GM12878 (cell line): Measurements from ENCODE around the gene CLCNKB. TPM values are rescaled to one million over a fixed set of nuclear protein-coding genes. Genes with fewer than 3 reads are reported as not detected.

Source experiments
- ATAC-seq: fragments of 200-7000 bp; cut with Tn5 transposase; 3 replicates; pipeline ENCODE4 v1.9.1; 2020; ENCODE audit warnings: mild to moderate bottlenecking, moderate library complexity
- BruUV-seq: library from RNA; stranded (reverse); fragments of 400-500 nt; replicated peaks from 2 replicates; lab custom pipeline; 2021; lab: Mats Ljungman, UMichigan
- CTCF ChIA-PET: fragments of 300-600 bp; sonication (Branson Sonifier 250); formaldehyde crosslinking; extraction: SDS; loops from one replicate; lab custom pipeline; 2021; ENCODE audit warnings: inconsistent platforms; lab: Yijun Ruan, JAX
- POLR2A ChIA-PET: fragments of 350-600 bp; formaldehyde crosslinking; extraction: SDS; loops from one replicate; lab custom pipeline; 2021; ENCODE audit warnings: inconsistent platforms; lab: Charles Lee
- RAD21 ChIA-PET: fragments of 300-600 bp; sonication (Branson Sonifier 250); formaldehyde crosslinking; loops from one replicate; lab custom pipeline; 2023; ENCODE audit warnings: antibody characterized with exemption; ENCODE audit not compliant: unreplicated experiment; lab: Charles Lee
- SMC1A ChIA-PET: fragments of 300-600 bp; sonication (Branson Sonifier 250); formaldehyde crosslinking; loops from one replicate; lab custom pipeline; 2023; ENCODE audit not compliant: unreplicated experiment, uncharacterized antibody; lab: Charles Lee
- DNase-seq: peaks from one replicate; pipeline ENCODE4 v3.0.0-alpha.2; 2011; ENCODE audit warnings: low read depth, low spot score
- FAIRE-seq: peaks from 3 replicates; lab custom pipeline; 2011; peaks lifted over from hg19 to GRCh38; lab: Jason Lieb, UNC
- H2AFZ ChIP-seq: 2 replicates; pipeline ENCODE4 v1.6.0; 2011; ENCODE audit warnings: low read depth, low read length, control low read depth; ENCODE audit not compliant: control insufficient read depth
- H3K27ac ChIP-seq: 2 replicates; pipeline ENCODE4 v1.5.1; 2011; ENCODE audit warnings: control low read depth; ENCODE audit not compliant: control insufficient read depth, insufficient read depth
- H3K27me3 ChIP-seq, 2 experiments: replicated peaks in 1 of 2; 2 replicates each; pipeline versions ENCODE4 v1.6.0 to v1.6.1; 2011; ENCODE audit warnings: low read length in 1 of 2; ENCODE audit not compliant: control insufficient read depth in 2 of 2, insufficient read depth in 2 of 2
- H3K36me3 ChIP-seq, 2 experiments: 2 replicates each; pipeline ENCODE4 v1.5.1; 2011; ENCODE audit warnings: low read length in 1 of 2; ENCODE audit not compliant: control insufficient read depth in 2 of 2, insufficient read depth in 2 of 2
- H3K4me1 ChIP-seq: 2 replicates; pipeline ENCODE4 v1.6.1; 2011; ENCODE audit warnings: mild to moderate bottlenecking, low read length, moderate library complexity, mixed read lengths; ENCODE audit not compliant: control insufficient read depth, insufficient read depth
- H3K4me2 ChIP-seq: 2 replicates; pipeline ENCODE4 v1.6.0; 2011; ENCODE audit warnings: control low read depth; ENCODE audit not compliant: control insufficient read depth, insufficient read depth
- H3K4me3 ChIP-seq: fragments of 200-600 bp; sonication (generic); 2 replicates; pipeline ENCODE4 v1.5.1; 2016
- H3K79me2 ChIP-seq: 2 replicates; pipeline ENCODE4 v1.6.0; 2011; ENCODE audit warnings: low read length; ENCODE audit not compliant: control insufficient read depth, insufficient read depth
- H3K9ac ChIP-seq: 2 replicates; pipeline ENCODE4 v1.8.0; 2011; ENCODE audit warnings: low read length, control low read depth, mixed read lengths; ENCODE audit not compliant: control insufficient read depth, insufficient read depth
- H3K9me3 ChIP-seq: replicated peaks from 3 replicates; pipeline ENCODE4 v1.5.1; 2011; ENCODE audit warnings: mild to moderate bottlenecking, low read length; ENCODE audit not compliant: control insufficient read depth, insufficient read depth
- H4K20me1 ChIP-seq: 2 replicates; pipeline ENCODE4 v1.6.0; 2011; ENCODE audit not compliant: control insufficient read depth, insufficient read depth
- IRF3 ChIP-seq: fragments of 450-650 bp; IDR thresholded peaks from 2 replicates; pipeline ENCODE4 v1.6.1; 2014; ENCODE audit warnings: mild to moderate bottlenecking
- MTA3 ChIP-seq: IDR thresholded peaks from 2 replicates; pipeline ENCODE4 v1.6.1; 2012; ENCODE audit warnings: low read length, inconsistent platforms, borderline replicate concordance
- SUPT20H ChIP-seq: IDR thresholded peaks from 2 replicates; pipeline ENCODE4 v1.6.1; 2011; ENCODE audit warnings: low read depth, mild to moderate bottlenecking, low read length, moderate library complexity, borderline replicate concordance; ENCODE audit not compliant: control insufficient read depth
- WGBS: methylation state at CpG from one replicate; pipeline ENCODE4 v1.1.6; 2016; ENCODE audit warnings: low lambda C conversion rate; ENCODE audit not compliant: insufficient replicate concordance, insufficient coverage; ENCODE audit errors: missing lambda C conversion rate; 5-methylcytosine and 5-hydroxymethylcytosine counted together
- in situ Hi-C: fragments of 300-500 bp; cut with MboI; formaldehyde crosslinking; loops from 9 replicates; pipeline ENCODE4 v1.14.3; 2018; ENCODE audit warnings: mixed read lengths
- intact Hi-C: fragments of 100-400 bp; cut with micrococcal nuclease; formaldehyde crosslinking; loops from one replicate; pipeline ENCODE4 v1.14.2; 2022; ENCODE audit not compliant: unreplicated experiment
- polyA plus RNA-seq, 11 experiments: library from polyadenylated mRNA; depleted of rRNA in 4 of 11; unstranded in 6 of 11; stranded (reverse) in 5 of 11; fragments of >200 nt; fragmentation: Nextera tagmentation in 4 of 11; fragmentation: Illumina TruSeq in 1 of 11; extraction: Ambion mirVana in 4 of 11; extraction: Trizol in 1 of 11; gene quantifications; 1 replicate in 1 of 11; 2 replicates in 10 of 11; pipeline versions ENCODE4 v1.2.1 to v1.2.3, GENCODE V29; 2011 to 2016; ENCODE audit warnings: inconsistent platforms in 2 of 11, missing spikeins in 2 of 11, low read depth in 1 of 11
- total RNA-seq, 4 experiments: library from RNA; depleted of rRNA in 3 of 4; stranded (reverse); fragments of >200 nt in 3 of 4; fragmentation: Illumina TruSeq in 1 of 4; extraction: Trizol in 1 of 4; gene quantifications; 2 replicates each; pipeline versions ENCODE4 v1.2.1 to v1.2.3, GENCODE V29; 2013 to 2021
- TF ChIP-seq, protein P1 (sequence below): IDR thresholded peaks from 2 replicates; pipeline ENCODE4 v1.6.1; 2011; ENCODE audit warnings: low read depth, mild to moderate bottlenecking, low read length, moderate library complexity, borderline replicate concordance; ENCODE audit errors: extremely low read depth

The CLCNKB gene
- total and polyA plus RNA-seq, 10 of the 15 experiments (the other 5 are each of a cell fraction or from before 2014, with no cell fraction given): 0.05 TPM; not detected in 9

GRCh38 chr1:16053781-16054502, 10.4 kb downstream of the CLCNKB start:
- Histone ChIP-seq H3K4me2 (no peak overlapping the region), H3K4me1 (no peaks in the 10 kb centered on the region), H3K79me2 (no peaks in the 10 kb centered on the region), H2AFZ (no peak overlapping the region), H3K27me3 (no peaks in the 10 kb centered on the region; a peak in 1 of 4 replicates), H3K36me3 (no peaks in the 10 kb centered on the region), H3K9me3 (no peaks in the 10 kb centered on the region), H3K27ac (no peak overlapping the region), H3K9ac (no peak overlapping the region)
- DNase-seq (no peak), ATAC-seq (no peak), FAIRE-seq (no peak)
- 46% methylated on average over 5 of the region's 8 CpGs for WGBS
- intact Hi-C loops (loop anchor here (10.0 kb wide), 1 partner anchor 109 kb away; no protein-coding TSS in a partner anchor), in situ Hi-C loops (no loop called here)
- ChIA-PET SMC1A (interaction anchor here (0.8 to 3.5 kb wide), 3 partner anchors 43 to 48 kb away, joined by 3 to 17 read pairs (median 12); no protein-coding TSS in a partner anchor), POLR2A (no interaction called here), CTCF (interaction anchor here (1.1 to 5.5 kb wide), 7 partner anchors 10 to 260 kb away, joined by 3 to 81 read pairs (median 4); no protein-coding TSS in a partner anchor), RAD21 (interaction anchor here (0.6 to 1.3 kb wide), 3 partner anchors 39 to 249 kb away, joined by 3 read pairs; no protein-coding TSS in a partner anchor)
- BruUV-seq: no TSS peak
- TF ChIP-seq SUPT20H (no peak), IRF3 (no peak), MTA3 (no peak)
- TF ChIP-seq, protein P1, sequence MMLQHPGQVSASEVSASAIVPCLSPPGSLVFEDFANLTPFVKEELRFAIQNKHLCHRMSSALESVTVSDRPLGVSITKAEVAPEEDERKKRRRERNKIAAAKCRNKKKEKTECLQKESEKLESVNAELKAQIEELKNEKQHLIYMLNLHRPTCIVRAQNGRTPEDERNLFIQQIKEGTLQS: no peak
- TF ChIP-seq, all 136 proteins: peak for 0
- Histone ChIP-seq H3K4me3 (no peak overlapping the region), H4K20me1 (no peaks in the 10 kb centered on the region)
